GM18502 (cell line): Measurements from ENCODE around the gene GATB.
"Not testable (repeated sequence)": the region's sequence is repeated elsewhere in the genome, so short reads cannot be mapped to it uniquely, and the experiment has no call there.

Experiments used
- ATAC-seq: cut with Tn5 transposase; IDR thresholded peaks from one replicate; pipeline ENCODE4 v1.9.1; 2021; ENCODE audit warnings: mild to moderate bottlenecking; ENCODE audit not compliant: unreplicated experiment, poor library complexity

The GATB gene

DNA sequence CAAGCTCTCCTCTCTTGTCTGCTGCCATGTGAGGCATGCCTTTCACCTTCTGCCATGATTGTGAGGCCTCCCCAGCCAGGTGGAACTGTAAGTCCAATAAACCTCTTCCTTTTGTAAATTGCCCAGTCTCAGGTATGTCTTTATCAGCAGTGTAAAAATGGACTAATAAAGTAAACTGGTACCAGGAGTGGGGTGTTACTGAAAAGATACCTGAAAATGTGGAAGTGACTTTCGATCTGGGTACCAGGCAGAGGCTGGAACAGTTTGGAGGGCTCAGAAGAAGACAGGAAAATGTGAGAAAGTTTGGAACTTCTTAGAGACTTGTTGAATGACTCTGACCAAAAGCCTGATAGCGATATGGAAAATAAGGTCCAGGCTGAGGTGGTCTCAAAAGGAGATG lies 24.0 kb downstream of the GATB start:
- ATAC-seq: not testable (repeated sequence)

GRCh38 chr4:151736361-151736760 lies 24.4 kb downstream of the GATB start:
- no peak for ATAC-seq

- not testable (repeated sequence) for ATAC-seq
Measured at GRCh38 chr4:151731670-151732069, 29.1 kb downstream of the GATB start.

DNA sequence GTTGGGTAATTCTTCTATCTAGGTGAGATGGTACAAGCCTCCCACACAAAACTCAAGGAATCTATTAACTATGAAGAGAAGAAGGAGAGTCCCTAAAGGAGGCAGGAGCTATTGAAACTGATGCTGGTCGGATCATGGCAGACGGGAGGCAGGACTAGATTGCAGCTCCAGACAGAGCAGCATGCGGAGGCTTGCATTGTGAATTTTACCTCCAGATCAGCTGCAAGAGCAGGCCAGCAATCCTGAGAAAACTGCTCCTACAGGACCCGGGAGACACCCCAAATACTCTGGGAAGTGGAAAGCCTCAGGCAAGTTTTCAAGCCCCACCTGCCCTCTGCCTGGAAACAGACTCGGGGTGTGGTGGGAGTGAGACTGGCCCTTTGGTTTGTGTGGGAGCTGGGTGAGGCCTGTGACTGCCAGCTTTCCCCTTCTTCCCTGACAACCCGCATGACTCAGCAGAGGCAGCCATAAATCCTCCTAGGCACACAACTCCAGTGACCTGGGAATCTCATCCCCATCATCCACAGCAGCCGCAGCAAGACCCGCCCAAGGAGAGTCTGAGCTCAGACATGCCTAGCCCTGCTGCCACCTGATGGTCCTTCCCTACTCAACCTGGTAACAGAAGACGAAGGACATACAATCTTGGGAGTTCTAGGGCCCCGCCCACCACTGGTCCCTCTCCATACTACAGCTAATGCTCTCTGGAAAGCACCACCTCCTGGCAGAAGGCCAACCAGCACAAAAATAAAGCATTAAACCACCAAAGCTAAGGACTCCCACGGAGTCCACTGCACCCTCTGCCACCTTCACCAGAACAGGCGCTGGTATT lies 30.9 kb downstream of the GATB start:
- no peak for ATAC-seq

DNA sequence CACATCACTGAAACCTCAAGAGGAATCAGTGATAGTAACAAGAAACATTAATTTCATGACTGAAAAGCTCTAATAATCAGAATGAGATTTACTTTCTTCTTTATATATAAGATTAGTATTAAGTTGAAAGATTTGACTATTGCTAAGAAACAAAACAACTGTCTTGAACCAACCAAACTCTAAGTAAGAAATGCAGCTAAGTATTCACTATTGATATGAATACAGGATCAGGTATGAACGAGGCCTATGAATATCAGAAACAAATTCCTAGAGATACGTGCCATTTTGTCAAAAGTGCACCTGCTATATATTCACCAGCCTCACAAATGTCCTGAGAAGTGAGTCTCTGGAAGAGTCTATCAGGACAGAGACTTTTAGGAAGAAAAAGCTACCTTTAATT lies 32.1 kb downstream of the GATB start:
- ATAC-seq: no peak

- no peak for ATAC-seq
Measured at GRCh38 chr4:151728006-151728405, 32.8 kb downstream of the GATB start.

- no peak for ATAC-seq
Measured at GRCh38 chr4:151727365-151727764, 33.4 kb downstream of the GATB start.

GRCh38 chr4:151725087-151725486 lies 35.7 kb downstream of the GATB start:
- ATAC-seq: no peak

GRCh38 chr4:151721916-151722315 lies 38.9 kb downstream of the GATB start:
- no peak for ATAC-seq

DNA sequence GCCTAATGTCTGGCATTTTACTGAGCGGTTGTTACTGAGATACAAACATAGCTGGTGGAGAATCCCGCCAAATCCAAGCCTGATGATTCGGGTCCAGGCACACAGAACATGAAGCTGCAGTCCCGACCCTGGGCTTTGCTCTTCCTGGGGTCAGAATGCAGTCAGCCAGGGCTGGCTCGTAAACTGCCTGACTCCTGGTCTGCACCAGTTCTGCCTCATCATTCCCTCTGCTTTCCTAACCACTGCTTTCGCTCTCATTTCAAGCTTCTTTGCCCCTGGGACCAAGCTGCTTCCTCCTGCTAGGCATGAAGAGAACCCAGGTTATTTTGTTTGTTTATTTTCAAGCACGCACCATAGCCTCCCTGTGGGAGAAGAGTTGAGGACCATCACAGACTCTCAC lies 39.3 kb downstream of the GATB start:
- ATAC-seq: no peak

GRCh38 chr4:151719956-151720334 lies 40.9 kb downstream of the GATB start:
- no peak for ATAC-seq

GRCh38 chr4:151718984-151719955 lies 41.5 kb downstream of the GATB start:
- no peak for ATAC-seq

DNA sequence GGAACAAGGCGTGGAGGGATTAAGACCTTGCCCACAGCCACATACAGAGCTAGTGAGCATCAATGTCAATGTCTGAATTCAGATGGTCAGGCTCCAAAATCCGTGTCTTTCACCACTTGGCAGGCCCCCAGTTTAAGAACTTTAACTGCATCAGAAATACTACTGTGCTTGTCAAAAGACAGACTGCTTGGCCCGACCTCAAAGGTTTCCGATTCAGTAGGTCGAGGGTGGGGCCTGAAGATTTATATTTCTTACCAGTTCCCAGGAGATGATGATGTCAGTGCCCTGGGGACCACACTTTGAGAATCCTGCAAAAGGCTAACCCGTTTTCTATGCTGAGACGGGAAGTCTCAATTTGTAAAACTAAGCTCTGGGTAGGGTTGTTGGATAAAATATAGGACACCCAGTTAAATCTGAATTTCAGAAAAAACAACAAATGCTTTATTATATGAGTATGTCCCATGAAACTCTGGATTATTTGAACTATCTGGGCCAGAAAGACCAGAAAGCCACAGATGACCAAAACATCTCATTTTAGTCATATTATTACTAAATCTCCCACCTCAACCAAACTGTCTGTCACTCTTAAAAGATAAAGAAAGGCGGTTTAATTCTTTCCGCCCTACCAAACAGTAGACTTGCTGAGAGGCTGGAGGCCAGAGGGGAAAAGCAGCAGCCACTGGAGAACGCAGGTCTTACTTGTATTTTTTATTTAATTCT lies 42.7 kb downstream of the GATB start:
- no peak for ATAC-seq

GRCh38 chr4:151717314-151717713 lies 43.5 kb downstream of the GATB start:
- ATAC-seq: no peak

DNA sequence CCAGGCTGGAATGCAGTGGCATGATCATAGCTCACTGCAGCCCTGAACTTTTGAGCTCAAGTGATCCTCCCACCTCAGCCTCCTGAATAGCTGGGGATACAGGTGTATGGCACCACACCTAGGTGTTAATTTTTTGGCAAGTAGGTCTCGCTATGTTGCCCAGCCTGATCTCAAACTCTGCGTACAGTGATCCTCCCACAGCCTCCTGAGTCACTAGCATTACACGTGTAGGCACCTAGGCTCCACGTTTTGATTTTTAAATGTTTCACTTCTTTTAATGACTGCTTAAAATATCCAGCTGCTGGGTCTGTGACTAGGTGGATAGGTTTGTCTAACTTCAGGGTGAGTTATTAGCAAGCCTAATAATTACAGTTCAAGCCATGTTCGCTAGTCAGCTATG lies 44.5 kb downstream of the GATB start:
- no peak for ATAC-seq

DNA sequence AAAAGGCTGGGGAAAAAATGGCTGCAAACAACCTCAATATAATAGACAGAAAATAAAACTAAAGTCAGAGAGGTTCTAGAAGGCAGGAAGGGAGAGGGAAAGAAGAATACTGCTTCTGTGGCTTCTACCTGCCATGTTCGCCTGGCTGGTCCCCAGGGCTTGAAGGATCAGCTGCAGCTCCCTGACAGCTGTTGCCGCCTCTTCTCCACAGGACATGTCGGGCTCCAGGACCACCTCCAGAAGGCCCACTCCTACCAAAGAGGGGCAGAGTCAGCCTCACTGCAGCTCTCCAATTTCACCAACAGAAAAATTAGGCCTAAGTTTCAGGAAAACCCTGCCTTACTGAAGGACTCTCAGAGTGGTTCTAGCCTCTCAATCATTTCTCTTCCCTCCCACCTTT lies 44.9 kb downstream of the GATB start:
- no peak for ATAC-seq

- ATAC-seq: no peak
Measured at GRCh38 chr4:151712777-151713176, 48.0 kb downstream of the GATB start.

- no peak for ATAC-seq
Measured at GRCh38 chr4:151711646-151712045, 49.2 kb downstream of the GATB start.

- ATAC-seq: no peak
Measured at GRCh38 chr4:151709587-151709986, 51.2 kb downstream of the GATB start.

GRCh38 chr4:151709071-151709470 lies 51.7 kb downstream of the GATB start:
- ATAC-seq: no peak

DNA sequence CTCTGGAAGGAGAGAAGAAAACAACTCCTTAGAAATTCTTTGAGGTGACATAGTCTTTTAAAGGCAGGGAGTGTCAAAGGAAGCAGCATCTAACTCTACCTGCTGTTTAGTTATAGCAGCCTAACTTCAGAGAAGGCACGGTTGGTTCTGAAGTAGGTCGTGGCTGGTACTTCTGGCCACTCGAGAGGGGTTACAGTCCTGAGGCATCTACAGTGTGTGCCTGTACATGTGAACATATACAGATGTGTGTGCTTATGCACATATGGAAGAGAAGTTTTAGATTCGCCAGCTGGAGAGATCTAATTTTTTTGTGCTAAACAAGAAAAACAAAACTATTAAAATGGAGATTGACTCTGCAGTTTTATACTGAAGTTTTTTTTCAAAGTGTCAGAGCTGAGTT lies 52.7 kb downstream of the GATB start:
- ATAC-seq: no peak
